ENCODE data around the gene PMPCB.
A peak's percentile ranks its signal among the peaks of the same experiment; 100 is the strongest.

Gene PMPCB

GRCh38 chr7:103336761-103337160 is 39.5 kb downstream of the PMPCB start:
- DNase-seq (ENCODE audit: low read depth): no peak

GRCh38 chr7:103338864-103339263 is 41.6 kb downstream of the PMPCB start:
- no peak for DNase-seq (ENCODE audit: low read depth)

- no peak for DNase-seq (ENCODE audit: low read depth)
Observed at GRCh38 chr7:103341466-103341865, 44.2 kb downstream of the PMPCB start.

GRCh38 chr7:103343332-103343731 is 46.1 kb downstream of the PMPCB start:
- DNase-seq (ENCODE audit: low read depth): no peak

- peak; percentile 5 for DNase-seq (ENCODE audit: low read depth)
Observed at GRCh38 chr7:103343758-103344452, 46.7 kb downstream of the PMPCB start.

- peak; percentile 71 for DNase-seq (ENCODE audit: low read depth)
Observed at GRCh38 chr7:103344453-103345149, 47.4 kb downstream of the PMPCB start, which contains the start of gene DNAJC2. DNAJC2 (minus strand) TSS chr7:103344767; CDS start chr7:103344622, 145 bp downstream.

- DNase-seq (ENCODE audit: low read depth): no peak
Observed at GRCh38 chr7:103346396-103346795, 49.2 kb downstream of the PMPCB start.

- DNase-seq (ENCODE audit: low read depth): peak; percentile 71
Observed at GRCh38 chr7:103347507-103348267, 50.5 kb downstream of the PMPCB start, which contains the start of gene PSMC2. PSMC2 (plus strand) TSS chr7:103347643; CDS start chr7:103347712, 69 bp downstream.

- DNase-seq (ENCODE audit: low read depth): no peak
Observed at GRCh38 chr7:103348452-103348851, 51.2 kb downstream of the PMPCB start.

- no peak for DNase-seq (ENCODE audit: low read depth)
Observed at GRCh38 chr7:103348959-103349358, 51.7 kb downstream of the PMPCB start.

GRCh38 chr7:103349805-103350204 is 52.6 kb downstream of the PMPCB start:
- no peak for DNase-seq (ENCODE audit: low read depth)
